Activated CD4-positive, alpha-beta memory T cell treated with anti-CD3 and anti-CD28 coated beads, Interleukin-2, amount 10 ng/mL, durations not matched to agents 7 days and 5 days (primary cell): Measurements from ENCODE around the gene SEMA3E. TPM values are rescaled to one million over a fixed set of nuclear protein-coding genes. Genes with fewer than 3 reads are reported as not detected.

Experiments used
- CTCF ChIA-PET: fragments of 350-600 bp; sonication (Branson Sonifier 250); formaldehyde crosslinking; loops from one replicate; lab custom pipeline; 2021; ENCODE audit warnings: antibody characterized with exemption, inconsistent platforms; lab: Charles Lee
- POLR2A ChIA-PET: fragments of 350-600 bp; sonication (Branson Sonifier 250); formaldehyde crosslinking; loops from one replicate; lab custom pipeline; 2021; ENCODE audit warnings: antibody characterized with exemption; lab: Charles Lee
- DNase-seq: peaks from one replicate; pipeline ENCODE4 v3.0.0-alpha.2; 2020
- H3K27ac Mint-ChIP-seq: one replicate; pipeline ENCODE4 v1.8.0; 2021; ENCODE audit warnings: mild to moderate bottlenecking, mixed read lengths
- H3K27me3 Mint-ChIP-seq: one replicate; pipeline ENCODE4 v1.8.0; 2021; ENCODE audit warnings: mixed read lengths
- H3K36me3 Mint-ChIP-seq: one replicate; pipeline ENCODE4 v1.8.0; 2021; ENCODE audit warnings: low read depth, mixed read lengths
- H3K4me1 Mint-ChIP-seq: one replicate; pipeline ENCODE4 v1.8.0; 2021; ENCODE audit warnings: mixed read lengths
- H3K4me3 Mint-ChIP-seq: one replicate; pipeline ENCODE4 v1.8.0; 2021; ENCODE audit warnings: mild to moderate bottlenecking, mixed read lengths
- H3K9me3 Mint-ChIP-seq: one replicate; pipeline ENCODE4 v1.8.0; 2021; ENCODE audit warnings: mixed read lengths
- total RNA-seq, 2 experiments: library from RNA; stranded (reverse); gene quantifications; one replicate each; pipeline ENCODE4 v1.2.3, GENCODE V29; 2021

The SEMA3E gene
- total RNA-seq, 2 experiments from 2014 or later = not detected

DNA sequence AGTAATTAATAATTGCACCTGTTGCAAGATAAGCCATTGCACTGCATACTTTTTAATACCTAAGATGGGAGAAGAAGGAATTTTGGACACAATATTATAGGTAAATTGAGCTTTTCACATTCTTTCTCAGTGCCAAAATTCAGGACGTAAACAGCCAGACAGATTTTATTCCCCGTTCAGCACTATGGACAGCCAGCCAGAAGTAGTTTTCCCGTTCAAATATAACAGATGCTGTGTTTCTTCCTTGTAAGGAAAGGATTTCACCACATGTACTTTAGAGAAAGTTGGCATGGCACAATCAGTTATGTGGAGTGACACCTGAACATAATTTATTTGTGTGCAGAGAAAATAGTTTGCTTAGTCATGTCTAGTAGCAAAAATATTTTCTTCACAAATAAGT lies 34.8 kb downstream of the SEMA3E start:
- CTCF ChIA-PET = no interaction called here
- Mint-ChIP-seq H3K36me3 (no peaks in the 10 kb centered on the region), H3K27me3 (no peaks in the 10 kb centered on the region), H3K4me1 (no peaks in the 10 kb centered on the region), H3K9me3 (no peaks in the 10 kb centered on the region), H3K4me3 (no peak overlapping the region), H3K27ac (no peak overlapping the region)
- POLR2A ChIA-PET = no interaction called here
- DNase-seq = no peak

DNA sequence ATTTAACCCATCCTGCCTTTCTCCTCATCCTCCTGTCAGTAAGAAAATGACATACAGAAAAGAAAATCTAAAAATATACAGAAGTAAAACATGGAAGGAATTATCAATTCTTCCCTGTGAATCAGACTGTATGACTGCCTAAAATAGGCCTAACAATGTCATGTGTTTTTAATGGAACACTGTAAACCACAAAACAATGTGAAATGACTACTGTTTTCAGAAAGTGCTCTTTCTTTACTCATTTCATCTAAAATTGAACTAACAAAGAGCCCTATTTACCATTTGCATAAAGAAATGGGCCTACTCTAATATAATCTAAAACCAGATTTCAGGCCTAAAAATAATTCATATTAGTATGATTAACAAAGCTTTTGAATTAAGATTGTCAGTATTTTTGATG lies 35.7 kb downstream of the SEMA3E start:
- DNase-seq = no peak
- Mint-ChIP-seq H3K27ac (no peak overlapping the region), H3K27me3 (no peaks in the 10 kb centered on the region), H3K9me3 (no peaks in the 10 kb centered on the region), H3K36me3 (no peaks in the 10 kb centered on the region), H3K4me3 (no peak overlapping the region), H3K4me1 (no peaks in the 10 kb centered on the region)
- ChIA-PET CTCF (no interaction called here), POLR2A (no interaction called here)

DNA sequence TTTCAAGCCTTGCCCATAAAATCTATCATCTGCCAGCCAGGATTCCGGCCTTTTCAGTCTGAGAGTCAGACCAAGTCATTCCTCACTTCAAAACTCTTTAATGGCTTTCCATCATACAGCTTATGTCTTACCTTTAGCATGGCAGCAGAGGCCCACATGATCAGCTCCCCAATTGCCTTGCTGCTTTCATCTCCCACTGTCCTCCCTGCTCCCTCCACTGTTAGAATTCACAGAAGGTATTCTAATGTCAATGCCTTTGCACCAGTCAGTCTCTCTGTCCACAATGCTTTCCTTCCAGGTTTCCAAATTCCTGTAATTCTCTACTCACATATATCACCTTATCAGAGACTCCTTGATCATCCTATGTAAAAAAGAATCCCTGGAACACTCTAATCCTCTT lies 37.2 kb downstream of the SEMA3E start:
- ChIA-PET POLR2A (no interaction called here), CTCF (no interaction called here)
- H3K4me1 Mint-ChIP-seq = no peaks in the 10 kb centered on the region
- no peak for DNase-seq
- no peak overlapping the region for H3K27ac Mint-ChIP-seq
- H3K4me3 Mint-ChIP-seq = no peak overlapping the region
- H3K36me3 Mint-ChIP-seq = no peaks in the 10 kb centered on the region
- peaks cover 2% of the 10 kb centered on the region for H3K9me3 Mint-ChIP-seq
- no peaks in the 10 kb centered on the region for H3K27me3 Mint-ChIP-seq

DNA sequence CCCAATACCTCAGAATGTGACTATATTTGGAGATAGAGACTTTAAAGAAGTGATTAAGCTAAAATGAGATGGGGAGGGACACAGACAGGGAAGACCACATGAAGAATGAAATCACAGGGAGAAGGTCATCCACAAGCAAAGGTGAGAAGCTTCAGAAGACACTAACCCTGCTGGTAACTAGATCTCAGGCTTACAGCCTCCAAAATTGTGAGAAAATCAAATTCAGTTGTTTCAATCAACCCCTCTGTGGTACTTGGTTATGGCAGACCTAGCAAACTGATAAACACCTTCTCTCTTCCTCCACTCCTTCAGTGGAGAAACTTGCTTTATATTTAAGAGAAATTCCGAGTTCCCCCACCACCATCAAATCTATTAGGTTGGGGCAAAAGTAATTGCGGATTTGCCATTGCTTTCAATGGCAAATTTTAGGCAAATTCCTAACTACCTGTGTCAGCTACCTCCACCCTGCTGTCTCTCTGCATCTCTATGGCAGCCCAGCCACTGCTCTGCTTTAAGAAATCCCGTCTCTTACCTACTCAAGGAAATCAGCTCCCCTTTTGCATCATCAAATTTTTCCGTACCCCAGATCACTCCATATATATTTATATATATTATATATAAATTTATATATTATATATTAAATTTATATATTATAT lies 38.2 kb downstream of the SEMA3E start:
- Mint-ChIP-seq H3K27ac (no peak overlapping the region), H3K36me3 (no peaks in the 10 kb centered on the region), H3K4me3 (no peak overlapping the region), H3K27me3 (no peaks in the 10 kb centered on the region), H3K4me1 (no peaks in the 10 kb centered on the region), H3K9me3 (peaks cover 4% of the 10 kb centered on the region)
- ChIA-PET CTCF (no interaction called here), POLR2A (no interaction called here)
- no peak for DNase-seq

DNA sequence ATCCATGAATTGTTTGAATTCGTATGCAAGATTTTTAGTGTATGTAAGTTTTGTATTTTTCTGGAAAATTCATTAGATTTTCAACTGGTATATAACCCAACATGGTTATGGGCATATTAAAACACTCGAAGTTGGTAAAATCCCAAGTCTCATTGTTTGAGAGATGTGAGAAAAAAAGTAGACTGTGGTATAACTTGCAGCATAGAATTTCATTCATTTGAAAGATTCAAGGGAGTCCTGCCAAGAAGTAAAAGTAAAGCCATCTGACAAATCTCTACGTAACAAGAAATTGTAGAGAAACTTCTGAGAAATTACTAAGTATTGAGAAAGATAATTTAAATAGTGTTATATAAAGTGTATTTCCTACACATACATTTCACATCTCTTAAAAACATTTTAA lies 40.2 kb downstream of the SEMA3E start:
- Mint-ChIP-seq H3K36me3 (no peaks in the 10 kb centered on the region), H3K9me3 (peaks cover 11% of the 10 kb centered on the region), H3K4me1 (no peaks in the 10 kb centered on the region), H3K4me3 (no peak overlapping the region), H3K27ac (no peak overlapping the region), H3K27me3 (no peaks in the 10 kb centered on the region)
- CTCF ChIA-PET = no interaction called here
- DNase-seq = no peak
- POLR2A ChIA-PET = no interaction called here

DNA sequence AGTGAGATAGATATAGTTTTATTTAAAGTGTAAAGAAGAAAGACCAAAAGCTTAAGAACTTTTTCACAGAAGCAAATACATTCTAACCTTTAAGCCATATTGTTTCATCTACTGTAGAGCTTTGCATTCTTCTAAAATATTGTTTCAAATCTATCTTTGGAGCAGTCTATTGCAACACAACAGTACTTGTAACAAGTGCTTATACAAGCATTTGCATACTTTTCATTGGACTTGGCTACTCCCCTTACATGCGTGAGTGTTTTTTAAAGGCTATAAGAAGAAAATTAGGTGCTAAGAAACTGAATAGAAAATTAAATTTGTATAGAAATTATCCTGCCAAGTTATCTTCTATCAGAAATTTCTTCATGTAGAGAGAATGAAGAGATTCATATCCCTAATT lies 45.3 kb downstream of the SEMA3E start:
- CTCF ChIA-PET = no interaction called here
- no peak overlapping the region for H3K27ac Mint-ChIP-seq
- POLR2A ChIA-PET = no interaction called here
- no peaks in the 10 kb centered on the region for H3K36me3 Mint-ChIP-seq
- no peak for DNase-seq
- no peaks in the 10 kb centered on the region for H3K4me1 Mint-ChIP-seq
- no peak overlapping the region for H3K4me3 Mint-ChIP-seq
- H3K9me3 Mint-ChIP-seq = peaks cover 18% of the 10 kb centered on the region
- H3K27me3 Mint-ChIP-seq = no peaks in the 10 kb centered on the region

DNA sequence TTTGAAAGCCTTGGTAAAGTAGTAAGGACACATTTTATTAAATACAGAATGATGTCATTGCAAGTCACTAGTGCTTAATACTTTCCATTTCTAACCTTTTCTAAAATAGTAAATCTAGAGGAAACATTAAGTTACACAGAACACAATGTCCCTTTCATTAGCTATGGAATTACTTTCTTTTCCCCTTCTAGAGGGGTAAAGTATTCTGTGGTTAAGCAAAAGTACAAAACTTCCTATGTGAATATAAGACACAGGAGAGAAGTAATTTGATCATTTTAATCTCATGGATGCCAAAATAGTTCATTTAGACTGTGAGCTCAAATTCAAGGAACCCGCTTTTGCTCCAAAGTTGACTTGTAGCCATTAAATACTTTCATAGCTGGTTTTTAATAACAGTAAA lies 49.8 kb downstream of the SEMA3E start:
- Mint-ChIP-seq H3K36me3 (no peaks in the 10 kb centered on the region), H3K27ac (no peak overlapping the region), H3K4me1 (no peaks in the 10 kb centered on the region), H3K9me3 (peaks cover 7% of the 10 kb centered on the region), H3K4me3 (no peak overlapping the region), H3K27me3 (no peaks in the 10 kb centered on the region)
- ChIA-PET CTCF (no interaction called here), POLR2A (no interaction called here)
- DNase-seq = no peak

DNA sequence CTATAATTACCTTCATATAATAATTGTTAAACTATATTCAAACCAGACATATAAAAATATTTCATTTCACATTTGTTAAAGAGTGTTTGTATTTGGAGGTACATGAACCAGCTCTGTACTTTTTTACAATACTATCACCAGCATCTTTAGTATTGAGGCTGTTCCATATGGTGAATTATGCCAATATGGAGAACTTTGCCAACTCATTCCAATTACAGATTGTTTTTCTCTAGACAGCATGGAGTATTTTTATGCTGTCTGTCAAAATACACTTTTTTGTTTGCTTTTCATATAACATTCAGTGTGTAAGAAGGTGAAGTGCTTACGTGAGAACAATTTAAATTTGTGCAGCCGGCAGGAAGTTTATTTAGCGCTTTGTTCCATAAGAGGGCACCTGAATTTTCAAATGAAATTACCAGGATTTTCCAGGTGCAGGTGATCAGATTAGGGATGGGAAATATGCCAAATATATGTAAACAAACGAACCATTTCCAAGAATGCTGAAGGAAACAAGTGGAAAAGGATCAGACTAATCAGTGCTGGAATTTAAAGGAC lies 54.9 kb downstream of the SEMA3E start:
- Mint-ChIP-seq H3K4me3 (no peak overlapping the region), H3K27ac (no peak overlapping the region), H3K4me1 (no peaks in the 10 kb centered on the region), H3K9me3 (no peaks in the 10 kb centered on the region), H3K27me3 (no peaks in the 10 kb centered on the region), H3K36me3 (no peaks in the 10 kb centered on the region)
- DNase-seq = no peak
- POLR2A ChIA-PET = no interaction called here
- CTCF ChIA-PET = no interaction called here

DNA sequence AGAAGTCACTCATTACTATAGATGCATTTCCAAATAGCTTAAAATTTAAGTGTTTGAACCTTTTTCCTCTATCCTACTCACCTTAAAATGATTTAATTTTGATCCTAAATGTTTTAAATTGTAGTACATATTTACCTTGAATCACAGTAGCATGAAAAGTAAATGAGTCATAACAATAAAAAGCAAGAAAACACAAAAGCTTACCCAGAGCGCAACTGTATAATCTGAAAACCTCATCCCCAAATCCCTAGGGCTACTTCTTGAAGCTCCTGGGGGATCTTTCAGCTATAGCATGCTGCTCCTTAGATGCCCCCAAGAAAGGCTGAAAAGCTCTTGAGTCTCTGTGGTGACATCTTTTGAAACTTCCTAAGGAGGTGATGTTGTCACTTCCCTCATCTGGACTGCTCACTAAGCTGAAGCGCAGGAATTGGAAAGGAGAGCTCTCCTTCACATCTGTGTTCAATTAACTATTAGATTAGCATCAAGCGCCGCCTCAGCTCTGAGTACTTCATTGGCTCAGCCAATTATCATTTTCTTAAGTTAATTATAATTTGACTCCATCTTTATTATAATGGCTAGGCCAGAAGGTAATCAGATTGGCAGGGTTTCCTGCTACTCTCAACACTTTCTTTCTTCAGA lies 60.2 kb downstream of the SEMA3E start:
- no peak overlapping the region for H3K4me3 Mint-ChIP-seq
- H3K4me1 Mint-ChIP-seq = no peaks in the 10 kb centered on the region
- no peaks in the 10 kb centered on the region for H3K9me3 Mint-ChIP-seq
- CTCF ChIA-PET = no interaction called here
- H3K27ac Mint-ChIP-seq = no peak overlapping the region
- no peaks in the 10 kb centered on the region for H3K27me3 Mint-ChIP-seq
- POLR2A ChIA-PET = no interaction called here
- no peak for DNase-seq
- no peaks in the 10 kb centered on the region for H3K36me3 Mint-ChIP-seq

DNA sequence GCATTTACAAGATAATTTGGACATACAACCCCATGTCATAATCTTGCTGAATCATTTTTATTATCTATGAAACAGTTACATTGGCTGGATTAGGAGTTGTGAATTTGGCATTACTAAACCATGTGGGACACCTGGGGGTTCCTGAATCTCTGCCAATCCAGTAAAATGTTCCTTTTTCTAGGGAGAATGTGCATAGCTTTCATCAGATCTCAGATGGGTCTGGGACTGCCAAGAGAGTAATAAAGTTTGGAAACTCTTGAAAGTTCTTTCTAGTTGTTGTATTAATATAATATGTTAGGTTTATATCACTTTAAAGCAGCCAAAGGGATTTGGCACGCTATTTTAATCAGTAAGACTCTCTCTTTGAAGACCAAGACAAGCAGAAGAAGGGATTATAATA lies 62.7 kb downstream of the SEMA3E start:
- Mint-ChIP-seq H3K4me3 (no peak overlapping the region), H3K27ac (no peak overlapping the region), H3K36me3 (no peaks in the 10 kb centered on the region), H3K27me3 (no peaks in the 10 kb centered on the region), H3K9me3 (no peaks in the 10 kb centered on the region), H3K4me1 (no peaks in the 10 kb centered on the region)
- ChIA-PET CTCF (no interaction called here), POLR2A (no interaction called here)
- no peak for DNase-seq

DNA sequence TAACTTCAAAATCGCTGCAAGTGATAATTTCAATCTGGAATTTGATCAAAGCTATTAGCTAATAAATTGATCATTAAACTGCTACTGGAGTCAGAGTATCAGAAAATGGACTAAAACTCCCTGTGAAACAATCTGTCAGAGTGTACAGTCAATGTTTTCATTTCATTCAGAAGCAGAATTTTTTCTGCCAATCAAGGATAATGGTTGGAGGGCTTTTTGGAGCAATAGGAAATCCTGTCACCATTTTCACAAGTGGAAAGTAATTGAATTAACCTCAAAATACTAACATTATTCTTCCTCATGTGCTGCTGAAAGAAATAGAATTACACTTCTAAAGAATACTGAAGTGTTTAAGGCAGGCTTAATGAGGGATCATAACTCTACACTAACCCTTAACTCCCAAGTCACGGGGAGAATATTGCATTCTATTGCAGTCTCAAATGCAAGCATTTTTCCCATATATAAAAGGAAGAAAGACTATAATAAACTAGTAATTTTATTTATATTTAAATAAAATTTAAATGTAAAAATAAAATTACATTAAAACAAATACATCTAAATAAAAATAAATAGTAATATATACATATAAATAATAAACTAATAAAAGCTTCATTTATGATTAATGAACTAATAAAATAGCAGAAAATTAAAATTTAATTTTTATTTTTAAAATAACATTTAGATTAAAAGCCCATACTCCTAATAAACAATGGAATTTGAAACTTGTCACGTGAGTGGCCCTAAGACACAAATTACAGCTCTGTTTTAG lies 67.1 kb downstream of the SEMA3E start:
- H3K9me3 Mint-ChIP-seq = no peaks in the 10 kb centered on the region
- no peak overlapping the region for H3K27ac Mint-ChIP-seq
- POLR2A ChIA-PET = no interaction called here
- DNase-seq = no peak
- H3K4me1 Mint-ChIP-seq = no peaks in the 10 kb centered on the region
- no peaks in the 10 kb centered on the region for H3K27me3 Mint-ChIP-seq
- H3K36me3 Mint-ChIP-seq = no peaks in the 10 kb centered on the region
- no peak overlapping the region for H3K4me3 Mint-ChIP-seq
- CTCF ChIA-PET = no interaction called here

DNA sequence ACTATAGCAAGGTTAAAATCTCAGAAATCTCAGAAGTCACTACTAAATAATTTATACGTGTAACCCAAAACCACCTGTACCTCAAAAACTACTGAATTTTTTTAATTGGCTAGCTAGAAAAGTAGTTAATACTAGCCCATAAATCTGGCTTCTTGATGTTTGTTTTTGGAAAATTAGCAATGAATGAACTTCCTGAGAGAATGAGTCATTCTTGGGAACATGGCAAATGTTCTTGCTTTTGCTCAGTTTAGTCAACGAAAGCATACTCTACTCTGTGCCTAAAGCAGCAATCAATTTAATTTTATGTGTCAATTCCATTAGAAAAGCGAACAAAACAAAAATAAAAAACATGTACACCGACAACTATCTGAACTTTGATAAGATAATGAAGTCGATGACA lies 69.2 kb downstream of the SEMA3E start:
- no peaks in the 10 kb centered on the region for H3K27me3 Mint-ChIP-seq
- H3K4me3 Mint-ChIP-seq = no peak overlapping the region
- DNase-seq = no peak
- CTCF ChIA-PET = no interaction called here
- H3K36me3 Mint-ChIP-seq = no peaks in the 10 kb centered on the region
- peaks cover under 1% of the 10 kb centered on the region for H3K9me3 Mint-ChIP-seq
- no peak overlapping the region for H3K27ac Mint-ChIP-seq
- POLR2A ChIA-PET = no interaction called here
- no peaks in the 10 kb centered on the region for H3K4me1 Mint-ChIP-seq

DNA sequence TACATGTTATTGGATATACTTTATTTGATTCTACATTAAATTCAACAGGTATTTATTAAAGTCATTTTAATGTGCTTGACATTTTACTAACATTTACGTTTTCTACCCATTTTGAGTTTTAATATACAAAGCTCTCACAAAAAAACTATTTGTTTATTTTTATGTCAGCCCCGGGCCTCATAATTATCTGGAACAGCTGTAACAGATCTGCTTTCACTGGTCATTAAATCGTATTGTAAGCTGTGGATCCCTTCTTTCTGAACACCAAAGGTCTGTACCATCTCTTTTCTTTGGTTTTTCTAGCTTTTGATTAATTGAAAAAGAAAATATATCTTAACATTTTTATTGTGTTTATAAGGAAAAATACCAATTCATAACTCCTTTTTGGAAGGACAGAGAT lies 73.5 kb downstream of the SEMA3E start:
- peaks cover 11% of the 10 kb centered on the region for H3K9me3 Mint-ChIP-seq
- no peak for DNase-seq
- no peaks in the 10 kb centered on the region for H3K4me1 Mint-ChIP-seq
- POLR2A ChIA-PET = no interaction called here
- H3K27ac Mint-ChIP-seq = no peak overlapping the region
- H3K4me3 Mint-ChIP-seq = no peak overlapping the region
- no peaks in the 10 kb centered on the region for H3K36me3 Mint-ChIP-seq
- H3K27me3 Mint-ChIP-seq = no peaks in the 10 kb centered on the region
- CTCF ChIA-PET = no interaction called here
